WTC11 (cell line): ENCODE data around the gene TMC8. TPM values are rescaled to one million over a fixed set of nuclear protein-coding genes. Genes with fewer than 3 reads are reported as not detected.

ENCODE experiments used
- ATAC-seq: fragments of 200-7000 bp; cut with Tn5 transposase; 2 replicates; pipeline ENCODE4 v1.10.0; 2021; ENCODE audit warnings: mild to moderate bottlenecking, moderate library complexity
- CTCF ChIA-PET: fragments of 300-600 bp; sonication (Branson Sonifier 250); formaldehyde crosslinking; loops from one replicate; lab custom pipeline; 2021; ENCODE audit warnings: antibody characterized with exemption; lab: Charles Lee
- POLR2A ChIA-PET: fragments of 350-600 bp; sonication (Branson Sonifier 250); formaldehyde crosslinking; loops from one replicate; lab custom pipeline; 2021; ENCODE audit warnings: antibody characterized with exemption; lab: Charles Lee
- DNase-seq: peaks from one replicate; pipeline ENCODE4 v3.0.0; 2021; ENCODE audit warnings: low spot score
- H3K27ac Mint-ChIP-seq: 2 replicates; pipeline ENCODE4 v1.8.0; 2021; ENCODE audit warnings: mixed read lengths
- H3K27me3 Mint-ChIP-seq: 2 replicates; pipeline ENCODE4 v1.8.0; 2021; ENCODE audit warnings: low read depth, mild to moderate bottlenecking, moderate library complexity, mixed read lengths
- H3K36me3 Mint-ChIP-seq: 2 replicates; pipeline ENCODE4 v1.8.0; 2021; ENCODE audit warnings: mixed read lengths
- H3K4me1 Mint-ChIP-seq: 2 replicates; pipeline ENCODE4 v1.8.0; 2022; ENCODE audit warnings: mixed read lengths
- H3K4me3 Mint-ChIP-seq: 2 replicates; pipeline ENCODE4 v1.8.0; 2021; ENCODE audit warnings: mild to moderate bottlenecking, moderate library complexity, mixed read lengths
- H3K9me3 Mint-ChIP-seq: 2 replicates; pipeline ENCODE4 v1.8.0; 2021; ENCODE audit warnings: mixed read lengths
- AR ChIP-seq: fragments of 250-450 bp; sonication (Bioruptor Pico); IDR thresholded peaks from 2 replicates; pipeline ENCODE4 v1.9.0; 2021; ENCODE audit warnings: mild to moderate bottlenecking
- ATF3 ChIP-seq: sonication (generic); formaldehyde crosslinking; conservative IDR thresholded peaks from 2 replicates; pipeline ENCODE4 v1.8.1; 2022; ENCODE audit warnings: mild to moderate bottlenecking, missing genetic modification reagents
- CTCF ChIP-seq: fragments of 200-600 bp; IDR thresholded peaks from 2 replicates; pipeline ENCODE4 v1.8.0; 2022; ENCODE audit warnings: antibody characterized with exemption
- E2F1 ChIP-seq: sonication (generic); formaldehyde crosslinking; IDR thresholded peaks from 2 replicates; pipeline ENCODE4 v1.8.0; 2022; ENCODE audit warnings: mild to moderate bottlenecking, missing genetic modification reagents
- E2F4 ChIP-seq: sonication (generic); formaldehyde crosslinking; IDR thresholded peaks from 2 replicates; pipeline ENCODE4 v1.8.1; 2022; ENCODE audit warnings: low read depth, mild to moderate bottlenecking, moderate library complexity, missing genetic modification reagents, borderline replicate concordance
- ETV6 ChIP-seq: sonication (generic); formaldehyde crosslinking; IDR thresholded peaks from 2 replicates; pipeline ENCODE4 v1.8.1; 2022; ENCODE audit warnings: mild to moderate bottlenecking, missing genetic modification reagents
- IRF2 ChIP-seq: sonication (generic); formaldehyde crosslinking; IDR thresholded peaks from 2 replicates; pipeline ENCODE4 v1.8.0; 2022; ENCODE audit warnings: low read depth, missing genetic modification reagents, borderline replicate concordance
- NFATC4 ChIP-seq: fragments of 250-450 bp; sonication (Bioruptor Pico); IDR thresholded peaks from 2 replicates; pipeline ENCODE4 v1.9.0; 2021; ENCODE audit warnings: mild to moderate bottlenecking
- RORB ChIP-seq: fragments of 250-450 bp; sonication (Bioruptor Pico); IDR thresholded peaks from 2 replicates; pipeline ENCODE4 v1.9.0; 2021; ENCODE audit warnings: mild to moderate bottlenecking
- USF2 ChIP-seq: sonication (generic); formaldehyde crosslinking; IDR thresholded peaks from 2 replicates; pipeline ENCODE4 v1.8.1; 2023; ENCODE audit warnings: mild to moderate bottlenecking, missing genetic modification reagents, moderate library complexity
- ZMAT4 ChIP-seq: fragments of 250-450 bp; sonication (Bioruptor Pico); IDR thresholded peaks from 2 replicates; pipeline ENCODE4 v1.9.0; 2021; ENCODE audit warnings: mild to moderate bottlenecking
- ZNF121 ChIP-seq: sonication (generic); formaldehyde crosslinking; IDR thresholded peaks from 2 replicates; pipeline ENCODE4 v1.8.0; 2023; ENCODE audit warnings: missing genetic modification reagents
- ZNF317 ChIP-seq: sonication (generic); formaldehyde crosslinking; IDR thresholded peaks from 2 replicates; pipeline ENCODE4 v1.8.1; 2023; ENCODE audit warnings: low read depth, mild to moderate bottlenecking, moderate library complexity, missing genetic modification reagents, borderline replicate concordance
- ZNF512 ChIP-seq: sonication (generic); formaldehyde crosslinking; IDR thresholded peaks from 2 replicates; pipeline ENCODE4 v1.8.1; 2022; ENCODE audit warnings: missing genetic modification reagents, borderline replicate concordance
- ZSCAN18 ChIP-seq: fragments of 250-450 bp; sonication (Bioruptor Pico); IDR thresholded peaks from 2 replicates; pipeline ENCODE4 v2.1.2; 2022; ENCODE audit warnings: mild to moderate bottlenecking, moderate library complexity
- total RNA-seq: library from RNA; stranded (reverse); gene quantifications from 3 replicates; pipeline ENCODE4 v1.2.3, GENCODE V29; 2021

The TMC8 gene
- total RNA-seq, 1 experiment from 2014 or later: 3.7 TPM

GRCh38 chr17:78154903-78155811, 24.6 kb downstream of the TMC8 start:
- DNase-seq: no peak
- Mint-ChIP-seq H3K4me3 (no peak overlapping the region), H3K9me3 (no peaks in the 10 kb centered on the region), H3K4me1 (no peaks in the 10 kb centered on the region), H3K27me3 (no peaks in the 10 kb centered on the region), H3K27ac (no peak overlapping the region), H3K36me3 (no peaks in the 10 kb centered on the region)
- no peak for ATAC-seq
- ChIA-PET CTCF (no interaction called here), POLR2A (no interaction called here)
- TF ChIP-seq E2F1 (CRISPR knock-in tag) (no peak), E2F4 (no peak), ZSCAN18 (CRISPR knock-in tag) (no peak), CTCF (no peak), NFATC4 (CRISPR knock-in tag) (no peak), ZNF512 (CRISPR knock-in tag) (no peak), ZNF121 (no peak), IRF2 (no peak), ETV6 (CRISPR knock-in tag) (no peak), ZNF317 (CRISPR knock-in tag) (no peak), RORB (CRISPR knock-in tag) (no peak), USF2 (no peak), ATF3 (CRISPR knock-in tag) (no peak), AR (CRISPR knock-in tag) (no peak), ZMAT4 (CRISPR knock-in tag) (no peak)
